ENCODE results near the gene GPT2. TPM values are rescaled to one million over a fixed set of nuclear protein-coding genes. Genes with fewer than 3 reads are reported as not detected.

GPT2 gene
- polyA plus RNA-seq, 5 donors, result 32.1 to 48.6 (median 35.7) TPM

GRCh38 chr16:46961373-46962353 lies 77.5 kb downstream of the GPT2 start:
- DNase-seq, result no peak

GRCh38 chr16:46962629-46963028 lies 78.5 kb downstream of the GPT2 start:
- no peak for DNase-seq

GRCh38 chr16:46968063-46968435 lies 83.9 kb downstream of the GPT2 start:
- no peak for DNase-seq

GRCh38 chr16:46970089-46970488 lies 85.9 kb downstream of the GPT2 start:
- DNase-seq, result no peak

GRCh38 chr16:46971271-46971670 lies 87.1 kb downstream of the GPT2 start:
- DNase-seq, result no peak

- DNase-seq, result peak in 1 of 2 donors; percentile 25
Observed at GRCh38 chr16:46972429-46973206, 88.5 kb downstream of the GPT2 start.

- DNase-seq, result peak; percentile 93 to 96
Observed at GRCh38 chr16:46973207-46973995, 89.2 kb downstream of the GPT2 start, which contains the start of gene DNAJA2. DNAJA2 (minus strand) TSS chr16:46973674; CDS start chr16:46973572, 102 bp downstream.

- DNase-seq, result no peak
Observed at GRCh38 chr16:46973996-46974324, 89.8 kb downstream of the GPT2 start.

GRCh38 chr16:46974352-46974751 lies 90.2 kb downstream of the GPT2 start:
- no peak for DNase-seq

GRCh38 chr16:46975165-46975564 lies 91.0 kb downstream of the GPT2 start:
- no peak for DNase-seq

GRCh38 chr16:46975908-46976470 lies 91.8 kb downstream of the GPT2 start:
- no peak for DNase-seq

GRCh38 chr16:46976550-46976949 lies 92.4 kb downstream of the GPT2 start:
- no peak for DNase-seq

Other genes with a start within 250 kb of the GPT2 start
- 100 to 1,000 TPM in 4 of 5 donors, 10 to 100 TPM in 1; 92.3 to 167 (median 140) TPM for gene VPS35, start 195.2 kb upstream of the GPT2 start, polyA plus RNA-seq (ENCODE audit: insufficient read depth in 1 of 5, insufficient read length in 5 of 5, low replicate concordance in 1 of 5)
- 10 to 100 TPM; 18.8 to 36.8 (median 28.2) TPM for gene ORC6, start 194.7 kb upstream of the GPT2 start, polyA plus RNA-seq (ENCODE audit: insufficient read depth in 1 of 5, insufficient read length in 5 of 5, low replicate concordance in 1 of 5)
- under 1 TPM; 0.40 to 0.99 (median 0.46) TPM for gene MYLK3, start 136.0 kb upstream of the GPT2 start, polyA plus RNA-seq (ENCODE audit: insufficient read depth in 1 of 5, insufficient read length in 5 of 5, low replicate concordance in 1 of 5)
- 10 to 100 TPM; 17.7 to 27.8 (median 23.3) TPM for gene C16orf87, start 53.2 kb upstream of the GPT2 start, polyA plus RNA-seq (ENCODE audit: insufficient read depth in 1 of 5, insufficient read length in 5 of 5, low replicate concordance in 1 of 5)
- gene DNAJA2, start 89.3 kb downstream of the GPT2 start, polyA plus RNA-seq (ENCODE audit: insufficient read depth in 1 of 5, insufficient read length in 5 of 5, low replicate concordance in 1 of 5), result 10 to 100 TPM; 62.1 to 72.0 (median 65.1) TPM

Measured in right lung (tissue), 5 donors.